Skeletal muscle tissue (tissue), 4 donors: ENCODE measurements around the gene SMG6. TPM values are rescaled to one million over a fixed set of nuclear protein-coding genes. Genes with fewer than 3 reads are reported as not detected.
A peak's percentile ranks its signal among the peaks of the same experiment; 100 is the strongest.
"Not testable (repeated sequence)": the region's sequence is repeated elsewhere in the genome, so short reads cannot be mapped to it uniquely, and the experiment has no call there.

Experiments
- H3K27ac ChIP-seq: one replicate; pipeline ENCODE4 v1.7.0; 2013; ENCODE audit warnings: mild to moderate bottlenecking, low read depth, low read length, inconsistent platforms
- H3K27me3 ChIP-seq, 3 donors: one replicate each; pipeline ENCODE4 v1.7.0; 2013; ENCODE audit warnings: low read length in 3 of 3; ENCODE audit not compliant: control insufficient read depth in 3 of 3, insufficient read depth in 3 of 3
- H3K36me3 ChIP-seq, 3 donors: one replicate each; pipeline ENCODE4 v1.7.0; 2013; ENCODE audit warnings: low read length in 3 of 3; ENCODE audit not compliant: control insufficient read depth in 3 of 3, insufficient read depth in 3 of 3
- H3K4me1 ChIP-seq, 3 donors: one replicate each; pipeline ENCODE4 v1.7.0; 2013; ENCODE audit warnings: low read length in 3 of 3, mild to moderate bottlenecking in 3 of 3; ENCODE audit not compliant: control insufficient read depth in 3 of 3, insufficient read depth in 3 of 3
- H3K4me3 ChIP-seq, 3 donors: one replicate each; pipeline ENCODE4 v1.7.0; 2013; ENCODE audit warnings: low read length in 3 of 3
- H3K9ac ChIP-seq, 3 donors: one replicate each; pipeline ENCODE4 v1.7.0; 2013; ENCODE audit warnings: low read length in 3 of 3, mild to moderate bottlenecking in 3 of 3, moderate library complexity in 2 of 3, low read depth in 1 of 3
- H3K9me3 ChIP-seq, 3 donors: one replicate each; pipeline ENCODE4 v1.7.0; 2013; ENCODE audit warnings: low read length in 3 of 3; ENCODE audit not compliant: control insufficient read depth in 3 of 3
- total RNA-seq: library from RNA; depleted of rRNA; stranded (reverse); fragments of >200 nt; gene quantifications from one replicate; pipeline ENCODE4 v1.2.3, GENCODE V29; 2014
- donor health status: Osteomylitis.

Gene SMG6
- total RNA-seq, 1 donor from 2014 or later, result 13.6 TPM

DNA sequence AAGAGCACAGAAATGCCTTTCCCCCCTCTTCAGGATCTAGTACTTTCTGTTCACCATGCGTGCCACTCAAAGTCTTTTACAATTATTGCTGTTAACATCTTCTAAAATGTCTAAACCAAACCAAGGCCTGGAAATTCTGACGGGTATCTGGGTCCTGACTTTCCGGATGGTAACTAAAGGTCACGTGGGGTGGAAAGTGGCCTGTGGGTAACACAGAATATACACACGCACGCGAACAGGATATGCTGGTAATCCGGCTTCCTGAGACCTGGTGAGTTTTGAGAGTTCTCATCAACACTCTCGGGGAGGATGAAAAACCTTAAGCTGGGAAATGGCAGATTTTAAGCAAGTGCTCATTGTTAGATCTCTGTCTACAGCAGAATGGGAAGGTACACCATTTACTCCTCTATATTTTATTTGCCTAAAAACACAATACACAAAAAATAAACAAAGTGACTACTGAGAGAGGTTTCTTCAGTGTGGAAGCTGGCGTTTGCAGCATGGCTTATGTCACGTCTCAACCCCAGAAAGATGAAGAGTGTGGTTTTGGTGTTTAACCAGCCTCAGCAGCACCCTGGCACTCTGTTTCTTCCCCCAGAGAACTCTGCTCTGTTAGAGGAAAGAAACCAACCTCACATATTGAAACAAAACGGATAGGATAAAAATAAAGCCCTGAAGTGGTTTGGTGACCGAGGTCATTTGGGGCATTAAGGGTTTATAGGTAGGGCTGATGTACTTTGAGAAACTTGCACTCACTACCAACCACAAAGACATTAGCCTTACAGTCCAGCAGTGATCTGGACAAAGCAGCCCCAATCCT is 37.3 kb downstream of the SMG6 start:
- no peaks in the 10 kb centered on the region for H3K27me3 ChIP-seq
- no peak overlapping the region for H3K4me3 ChIP-seq
- H3K27ac ChIP-seq, result no peak overlapping the region
- no peaks in the 10 kb centered on the region for H3K9me3 ChIP-seq
- no peak overlapping the region for H3K9ac ChIP-seq
- peaks cover 0 to 12% (median 0%) of the 10 kb centered on the region in 3 donors for H3K36me3 ChIP-seq
- H3K4me1 ChIP-seq, result peaks cover 0 to 19% (median 3%) of the 10 kb centered on the region in 3 donors

DNA sequence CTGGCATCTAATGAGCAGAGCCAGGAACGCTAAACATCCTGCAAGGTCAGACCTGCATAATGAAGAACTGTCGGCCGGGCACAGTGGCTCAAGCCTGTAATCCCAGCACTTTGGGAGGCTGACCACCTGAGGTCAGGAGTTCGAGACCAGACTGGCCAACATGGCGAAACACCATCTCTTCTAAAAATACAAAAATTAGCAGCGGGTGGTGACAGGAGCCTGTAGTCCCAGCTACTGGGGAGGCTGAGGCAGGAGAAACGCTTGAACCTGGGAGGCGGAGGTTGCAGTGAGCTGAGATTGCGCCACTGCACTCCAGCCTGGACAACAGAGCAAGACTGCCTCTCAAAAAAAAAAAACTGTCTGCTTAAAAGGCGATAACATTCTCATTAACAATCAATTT is 38.4 kb downstream of the SMG6 start:
- H3K9ac ChIP-seq, H3K4me3 ChIP-seq, H3K36me3 ChIP-seq, H3K27me3 ChIP-seq, H3K9me3 ChIP-seq, H3K27ac ChIP-seq: not testable (repeated sequence)
- H3K4me1 ChIP-seq, result peaks cover 0 to 19% (median 3%) of the 10 kb centered on the region in 3 donors

DNA sequence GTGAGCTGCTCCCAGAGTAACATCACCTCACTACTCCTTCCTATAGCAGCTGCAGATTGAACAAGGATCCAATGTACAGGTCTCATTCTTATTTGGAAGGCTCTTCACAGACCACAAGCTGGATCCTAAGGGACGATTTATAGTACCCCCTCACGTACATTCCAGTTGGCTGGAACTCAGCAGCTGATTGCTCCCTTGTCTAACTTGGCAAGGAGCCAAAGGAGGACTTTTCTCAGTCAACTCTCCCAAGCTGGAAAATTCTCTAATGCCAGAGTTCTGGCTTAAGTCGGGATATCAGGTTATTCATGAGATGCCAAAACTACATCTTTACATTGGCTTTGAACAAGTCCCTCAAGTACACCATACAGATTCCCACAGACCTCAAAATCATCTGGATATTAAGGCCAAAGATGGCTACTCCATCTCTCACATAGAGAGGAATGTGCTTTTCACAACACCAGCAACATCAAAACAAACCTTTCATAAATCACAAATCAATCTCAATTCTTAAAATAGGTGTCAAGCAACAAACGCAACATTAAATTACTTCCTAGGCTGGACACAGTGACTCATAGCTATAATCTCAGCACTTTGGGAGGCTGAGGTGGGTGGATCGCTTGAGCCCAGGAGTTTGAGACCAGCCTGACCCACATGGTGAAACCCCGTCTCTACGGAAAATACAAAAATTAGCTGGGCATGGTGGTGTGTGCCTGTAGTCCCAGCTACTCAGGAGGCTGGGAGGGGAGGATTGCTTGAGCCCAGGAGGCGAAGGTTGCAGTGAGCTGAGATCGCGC is 39.3 kb downstream of the SMG6 start:
- Histone ChIP-seq H3K9me3 (no peaks in the 10 kb centered on the region), H3K4me1 (peaks cover 0 to 19% (median 3%) of the 10 kb centered on the region in 3 donors), H3K9ac (no peak overlapping the region), H3K27me3 (no peaks in the 10 kb centered on the region), H3K27ac (peak overlapping the region; percentile 3), H3K4me3 (no peak overlapping the region), H3K36me3 (peaks cover 0 to 8% (median 2%) of the 10 kb centered on the region in 3 donors)

DNA sequence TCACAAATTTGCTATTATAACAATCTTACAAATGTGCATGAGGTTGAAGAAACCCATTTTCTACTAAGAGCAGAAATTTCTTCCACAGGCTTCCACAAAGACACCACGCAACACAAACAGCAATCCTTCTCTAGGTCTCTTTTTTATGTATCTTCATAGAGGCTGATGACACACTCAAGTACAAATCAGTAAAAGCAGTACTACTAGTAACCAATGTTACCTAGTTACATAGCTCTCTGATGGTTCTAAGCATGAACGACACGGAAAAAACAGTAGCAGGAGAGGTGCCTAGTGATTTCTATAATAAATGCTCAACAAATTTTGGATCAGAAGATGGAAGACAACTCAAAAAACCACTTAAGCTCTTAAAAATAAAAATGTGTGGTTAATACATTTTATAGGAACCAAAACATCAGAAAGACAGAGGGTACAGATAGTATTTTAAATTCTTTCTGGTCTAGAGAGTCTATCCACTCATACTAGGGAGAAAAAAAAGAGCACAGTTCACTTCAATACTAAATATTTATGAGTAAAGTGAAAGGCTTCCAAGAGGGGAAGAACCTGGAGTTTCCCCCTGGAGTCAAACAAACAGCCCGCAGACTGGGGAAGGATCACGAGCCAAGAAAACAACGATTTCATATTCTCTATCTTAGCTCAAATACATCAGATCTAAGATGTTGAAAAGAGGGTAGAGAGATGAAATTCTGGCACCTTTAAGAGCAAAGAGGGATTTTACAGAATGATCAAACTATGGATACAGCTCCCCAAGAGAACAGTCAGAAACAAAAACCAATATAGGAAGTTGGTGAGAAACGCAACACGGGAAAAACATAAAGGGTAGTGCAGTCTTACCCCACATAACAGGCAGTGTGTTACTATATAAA is 40.2 kb downstream of the SMG6 start:
- H3K9ac ChIP-seq, result no peak overlapping the region
- H3K27ac ChIP-seq, result peak overlapping the region; percentile 3
- H3K9me3 ChIP-seq, result no peaks in the 10 kb centered on the region
- no peak overlapping the region for H3K4me3 ChIP-seq
- peaks cover 0 to 19% (median 3%) of the 10 kb centered on the region in 3 donors for H3K4me1 ChIP-seq
- H3K36me3 ChIP-seq, result peaks cover 0 to 8% (median 2%) of the 10 kb centered on the region in 3 donors
- H3K27me3 ChIP-seq, result no peaks in the 10 kb centered on the region

DNA sequence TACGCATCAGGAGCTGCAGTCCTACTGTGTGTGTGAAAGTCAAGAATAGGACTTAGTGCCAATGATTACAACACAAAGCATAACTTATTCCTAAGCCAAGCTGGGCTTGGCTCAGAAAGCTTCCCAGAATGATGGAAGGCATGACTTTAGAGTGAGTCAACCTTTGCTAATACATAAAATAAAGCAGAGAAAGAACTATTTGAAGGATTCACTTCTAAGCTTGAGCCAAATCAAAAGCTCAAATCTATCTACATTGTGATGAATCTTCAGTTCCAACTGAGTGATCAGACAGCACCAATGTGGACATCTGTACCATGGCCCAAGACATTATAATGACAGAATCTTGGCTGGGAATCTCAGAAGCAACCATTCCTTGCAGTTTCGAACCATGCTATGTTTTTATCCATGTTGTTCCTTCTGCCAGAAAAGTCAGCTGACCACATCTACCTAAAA is 41.4 kb downstream of the SMG6 start:
- no peak overlapping the region for H3K27ac ChIP-seq
- no peak overlapping the region for H3K9ac ChIP-seq
- H3K4me3 ChIP-seq, result no peak overlapping the region
- peaks cover 0 to 4% (median 3%) of the 10 kb centered on the region in 3 donors for H3K36me3 ChIP-seq
- peaks cover 0 to 19% (median 3%) of the 10 kb centered on the region in 3 donors for H3K4me1 ChIP-seq
- H3K9me3 ChIP-seq, result no peaks in the 10 kb centered on the region
- no peaks in the 10 kb centered on the region for H3K27me3 ChIP-seq

DNA sequence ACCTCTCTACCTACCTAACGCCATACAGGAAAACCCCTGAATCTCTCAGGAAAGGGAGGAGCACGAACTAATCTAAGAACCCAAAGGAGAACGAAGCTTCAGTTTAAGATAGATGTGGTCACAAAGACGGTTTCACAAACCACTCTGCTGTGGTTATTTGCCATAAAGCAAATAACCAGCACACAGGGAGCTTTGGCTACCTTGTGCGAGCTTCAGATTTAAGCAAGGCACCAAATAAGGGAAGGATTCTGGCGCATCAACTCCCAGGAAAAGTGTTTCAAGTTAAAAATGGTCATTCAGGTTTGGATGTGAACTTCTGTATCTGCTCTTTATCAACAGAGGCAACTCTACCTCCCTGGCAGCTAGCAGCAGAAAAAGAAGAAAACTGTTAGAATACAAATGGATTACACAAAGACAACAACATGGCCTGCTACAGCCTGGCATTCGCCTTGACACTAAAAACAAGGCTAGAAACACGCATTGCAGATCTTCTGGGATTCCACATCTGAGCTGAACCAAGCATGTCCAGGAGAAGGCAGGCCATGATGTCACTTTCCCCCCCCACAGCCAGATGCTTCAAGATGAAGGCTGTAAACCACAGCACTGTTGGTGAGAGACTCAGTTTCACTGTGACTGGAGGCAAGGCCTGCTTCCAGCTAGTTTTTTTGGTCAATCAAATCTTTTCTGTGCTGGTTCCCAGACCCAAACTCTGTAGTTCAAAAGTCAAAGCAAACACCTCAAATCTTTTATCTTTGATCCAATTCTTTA is 43.6 kb downstream of the SMG6 start:
- Histone ChIP-seq H3K36me3 (peaks cover 0 to 4% (median 3%) of the 10 kb centered on the region in 3 donors), H3K27me3 (no peaks in the 10 kb centered on the region), H3K4me3 (no peak overlapping the region), H3K9ac (peak overlapping the region in 1 of 3 donors; percentile 40), H3K4me1 (peaks cover 0 to 19% (median 3%) of the 10 kb centered on the region in 3 donors), H3K27ac (no peak overlapping the region), H3K9me3 (no peaks in the 10 kb centered on the region)

DNA sequence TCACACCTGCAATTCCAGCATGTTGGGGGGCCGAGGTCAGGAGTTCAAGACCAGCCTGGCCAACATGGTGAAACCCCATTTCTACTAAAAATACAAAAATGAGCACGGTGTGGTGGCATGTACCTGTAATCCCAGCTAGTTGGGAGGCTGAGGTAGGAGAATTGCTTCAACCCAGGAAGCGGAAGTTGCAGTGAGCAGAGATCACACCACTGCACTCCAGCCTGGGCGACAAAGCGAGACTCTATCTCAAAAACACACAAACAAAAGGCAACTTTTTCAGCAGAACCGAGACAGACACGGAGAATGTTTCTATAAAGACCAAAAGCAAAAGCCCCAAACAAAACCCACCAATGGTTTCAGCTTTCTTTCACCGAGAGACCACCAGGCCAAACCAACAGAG is 44.8 kb downstream of the SMG6 start:
- H3K9ac ChIP-seq, H3K36me3 ChIP-seq, H3K27me3 ChIP-seq, H3K4me3 ChIP-seq, H3K27ac ChIP-seq, H3K9me3 ChIP-seq: not testable (repeated sequence)
- H3K4me1 ChIP-seq, result peaks cover 0 to 13% (median 3%) of the 10 kb centered on the region in 3 donors

DNA sequence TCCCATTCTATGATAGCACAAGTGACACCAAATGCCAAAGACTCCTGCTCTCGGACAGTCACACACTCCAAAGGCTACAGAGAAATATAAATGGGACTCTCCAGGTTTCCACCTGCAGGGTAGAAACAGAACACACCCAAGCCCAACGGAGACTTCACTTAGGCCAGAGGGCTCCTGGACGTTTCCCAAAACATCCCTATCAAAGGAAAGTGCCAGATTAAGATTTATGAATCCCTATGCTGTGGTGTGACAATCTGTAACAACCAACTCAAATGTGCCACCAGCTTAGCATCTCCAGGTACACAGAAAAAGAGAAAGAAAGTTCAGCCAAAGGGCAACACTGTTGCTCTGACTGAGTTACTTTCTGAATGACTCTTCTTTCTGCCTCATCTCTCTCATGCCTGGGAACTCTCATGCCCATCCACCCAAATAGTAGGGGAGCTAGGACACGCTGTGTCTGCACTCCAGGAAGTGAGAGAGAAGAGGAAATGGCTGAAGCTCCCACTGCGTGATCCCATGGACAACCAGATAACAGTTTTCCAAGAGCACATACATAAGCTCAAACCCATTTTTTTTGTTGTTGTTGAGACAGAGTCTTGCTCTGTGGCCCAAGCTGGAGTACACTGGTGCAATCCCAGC is 49.7 kb downstream of the SMG6 start:
- no peak overlapping the region for H3K27ac ChIP-seq
- no peaks in the 10 kb centered on the region for H3K9me3 ChIP-seq
- H3K4me3 ChIP-seq, result no peak overlapping the region
- no peaks in the 10 kb centered on the region for H3K4me1 ChIP-seq
- H3K36me3 ChIP-seq, result peaks cover 2 to 10% (median 6%) of the 10 kb centered on the region in 3 donors
- H3K9ac ChIP-seq, result no peak overlapping the region
- H3K27me3 ChIP-seq, result no peaks in the 10 kb centered on the region

DNA sequence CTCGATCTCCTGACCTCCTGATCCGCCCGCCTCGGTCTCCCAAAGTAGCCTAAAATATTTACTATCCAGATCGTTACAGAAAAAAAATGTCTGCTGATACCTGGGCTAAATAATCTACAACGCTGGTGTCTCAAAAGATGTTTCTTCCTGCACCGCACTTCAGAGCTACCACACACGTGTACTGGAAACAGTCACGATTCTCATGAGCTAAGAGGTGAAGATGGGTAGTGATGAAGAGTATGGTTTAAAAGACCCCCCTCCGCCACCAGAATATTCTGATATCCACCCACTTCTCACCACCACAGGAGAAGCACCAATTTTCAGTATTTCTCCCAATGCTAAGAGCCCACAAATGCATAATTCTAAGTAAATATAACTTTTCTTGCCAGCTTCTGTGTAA is 50.2 kb downstream of the SMG6 start:
- peaks cover 2 to 10% (median 6%) of the 10 kb centered on the region in 3 donors for H3K36me3 ChIP-seq
- no peak overlapping the region for H3K4me3 ChIP-seq
- no peak overlapping the region for H3K27ac ChIP-seq
- no peak overlapping the region for H3K9ac ChIP-seq
- no peaks in the 10 kb centered on the region for H3K27me3 ChIP-seq
- H3K9me3 ChIP-seq, result no peaks in the 10 kb centered on the region
- H3K4me1 ChIP-seq, result no peaks in the 10 kb centered on the region
